NB4 (cell line): ENCODE data around the gene MYOF.

ENCODE experiments used
- DNase-seq: peaks from one replicate; pipeline ENCODE4 v3.0.0; 2010; ENCODE audit warnings: low read depth
- H3K4me3 ChIP-seq: one replicate; pipeline ENCODE4 v1.5.1; 2011; ENCODE audit warnings: mild to moderate bottlenecking, low read depth, low read length, moderate library complexity
- CTCF ChIP-seq: IDR thresholded peaks from one replicate; pipeline ENCODE4 v1.5.1; 2012; ENCODE audit warnings: low read depth, low read length
- MAX ChIP-seq: IDR thresholded peaks from 2 replicates; pipeline ENCODE4 v1.6.1; 2011; ENCODE audit warnings: low read depth, low read length
- MYC ChIP-seq: IDR thresholded peaks from 2 replicates; pipeline ENCODE4 v1.6.1; 2011; ENCODE audit warnings: low read depth, low read length
- POLR2A ChIP-seq: IDR thresholded peaks from 2 replicates; pipeline ENCODE4 v1.6.1; 2011; ENCODE audit warnings: mild to moderate bottlenecking; ENCODE audit not compliant: insufficient read length; ENCODE audit errors: extremely low read depth

The MYOF gene

GRCh38 chr10:93512565-93512964, 30.4 kb upstream of the MYOF start:
- no peak overlapping the region for H3K4me3 ChIP-seq
- no peak for DNase-seq
- TF ChIP-seq POLR2A (no peak), CTCF (no peak), MAX (no peak), MYC (no peak)

- no peak for DNase-seq
- TF ChIP-seq MAX (no peak), POLR2A (no peak), MYC (no peak), CTCF (no peak)
- no peak overlapping the region for H3K4me3 ChIP-seq
These were observed 27.7 kb upstream of the MYOF start for GRCh38 chr10:93509816-93510215.

GRCh38 chr10:93505075-93505474, 22.9 kb upstream of the MYOF start:
- no peak for DNase-seq
- no peak overlapping the region for H3K4me3 ChIP-seq
- TF ChIP-seq CTCF, result no peak

- DNase-seq, result no peak
- TF ChIP-seq POLR2A, result no peak
- no peak for TF ChIP-seq MYC
- no peak for TF ChIP-seq MAX
- TF ChIP-seq CTCF, result no peak
- no peak overlapping the region for H3K4me3 ChIP-seq
These were observed 20.9 kb upstream of the MYOF start for GRCh38 chr10:93503075-93503474.

- H3K4me3 ChIP-seq, result no peak overlapping the region
- TF ChIP-seq MAX (no peak), MYC (no peak), POLR2A (no peak), CTCF (no peak)
- DNase-seq, result no peak
These were observed 19.5 kb upstream of the MYOF start for GRCh38 chr10:93501650-93502049.

GRCh38 chr10:93498166-93498565, 16.0 kb upstream of the MYOF start:
- TF ChIP-seq POLR2A, result no peak
- TF ChIP-seq MAX, result no peak
- TF ChIP-seq CTCF, result no peak
- no peak for TF ChIP-seq MYC
- no peak for DNase-seq
- H3K4me3 ChIP-seq, result peak overlapping the region; percentile 41
